CD4-positive, alpha-beta T cell treated with Interleukin-1 beta for 1 hour (primary cell): ENCODE data around the gene JPH3.
"Not testable (repeated sequence)": the region's sequence is repeated elsewhere in the genome, so short reads cannot be mapped to it uniquely, and the experiment has no call there.

ENCODE experiments used
- DNase-seq, 2 donors: peaks; one replicate each; pipeline ENCODE4 v3.0.0-alpha.2; 2020 to 2022

The JPH3 gene

GRCh38 chr16:87721622-87722585, 119.6 kb downstream of the JPH3 start:
- no peak for DNase-seq

- DNase-seq = no peak
Measured at GRCh38 chr16:87722590-87723225, 120.4 kb downstream of the JPH3 start.

DNA sequence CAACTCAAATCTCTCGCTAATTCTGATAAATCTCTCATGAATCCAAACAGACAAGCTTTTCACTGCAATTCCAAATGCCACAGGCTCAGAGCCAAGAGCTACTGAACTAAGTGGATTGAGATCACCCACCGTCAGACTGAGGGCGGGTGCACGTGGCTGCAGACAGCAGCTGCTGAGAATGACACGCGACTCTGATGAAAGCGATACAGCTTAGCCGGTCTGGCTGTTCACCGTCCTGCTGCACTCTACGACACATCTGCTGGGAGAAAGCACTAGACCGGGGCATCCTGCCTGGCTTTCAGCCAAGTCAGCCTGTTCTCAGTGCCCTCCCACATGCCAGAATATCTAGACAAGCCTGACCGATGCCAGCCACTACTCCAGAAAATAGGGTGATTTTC, 120.9 kb downstream of the JPH3 start:
- peak in 1 of 2 donors; percentile 36 for DNase-seq

DNA sequence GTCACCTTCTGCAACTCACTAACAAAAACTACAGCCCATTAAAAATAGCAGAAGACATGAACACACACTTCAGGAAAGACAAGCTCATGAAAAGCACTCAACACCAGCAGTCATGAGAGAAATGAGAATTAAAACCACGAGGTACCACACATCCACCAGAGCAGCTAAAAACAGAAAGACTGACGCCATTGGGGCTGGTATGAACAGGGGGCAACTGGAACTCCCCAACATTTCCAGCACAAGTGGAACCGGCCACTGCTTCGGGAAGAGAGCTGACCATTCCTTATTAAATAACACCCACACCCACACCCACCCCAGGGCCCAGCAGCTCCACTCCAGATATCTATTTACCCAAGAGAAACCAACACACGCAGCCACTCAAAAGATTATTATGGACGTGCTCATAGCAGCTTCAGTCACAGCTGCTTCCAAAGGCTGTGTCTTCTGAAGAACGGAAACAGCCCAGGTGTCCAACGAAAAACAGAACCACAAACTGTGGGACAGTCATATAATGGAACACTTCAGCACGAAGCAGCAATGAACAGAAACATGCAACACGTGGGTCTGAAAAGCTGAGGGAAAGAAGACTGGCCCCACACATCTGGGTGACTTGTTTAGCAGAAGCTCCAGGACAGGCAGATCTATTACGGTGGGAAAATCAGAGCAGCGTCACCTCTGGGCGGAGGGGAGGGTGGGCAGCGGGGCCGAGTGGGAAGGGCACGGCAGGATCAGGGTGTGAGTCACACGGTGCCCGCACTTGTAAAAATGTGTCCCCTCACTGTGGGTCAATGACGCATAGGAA, 122.4 kb downstream of the JPH3 start:
- peak; percentile 46 to 56 for DNase-seq

DNA sequence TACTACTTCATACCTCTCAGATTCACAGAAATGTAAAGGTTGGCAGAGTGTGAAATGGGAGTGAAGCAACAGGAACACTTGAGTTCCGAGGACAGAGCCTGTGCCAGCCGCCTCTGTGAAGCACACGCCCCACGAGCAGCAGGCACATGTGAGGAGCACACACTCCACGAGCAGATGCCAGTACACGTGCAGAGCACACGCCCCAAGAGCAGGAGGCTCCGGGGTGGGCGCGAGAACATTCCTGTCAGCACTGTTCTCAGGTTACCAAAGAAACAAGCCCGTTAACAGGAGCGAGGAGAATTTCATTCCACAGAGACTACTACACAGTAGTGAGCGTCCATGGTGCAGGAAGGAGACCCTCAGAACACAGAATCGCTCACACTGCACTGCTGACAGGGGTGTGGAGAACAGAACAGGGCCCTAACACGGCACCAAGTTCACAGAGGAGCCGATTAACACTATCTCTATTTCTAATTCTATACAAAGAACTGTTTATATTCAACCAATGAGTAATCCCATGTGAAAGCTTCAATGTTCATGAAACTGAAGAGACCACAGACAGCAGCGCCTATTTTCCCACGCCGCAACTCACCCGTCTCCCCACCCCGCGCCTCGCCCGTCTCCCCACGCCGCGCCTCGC, 123.4 kb downstream of the JPH3 start:
- DNase-seq = no peak

- DNase-seq = not testable (repeated sequence)
Measured at GRCh38 chr16:87726577-87726976, 124.3 kb downstream of the JPH3 start.

GRCh38 chr16:87727346-87727745, 125.0 kb downstream of the JPH3 start:
- no peak for DNase-seq

GRCh38 chr16:87728026-87728425, 125.7 kb downstream of the JPH3 start:
- no peak for DNase-seq

DNA sequence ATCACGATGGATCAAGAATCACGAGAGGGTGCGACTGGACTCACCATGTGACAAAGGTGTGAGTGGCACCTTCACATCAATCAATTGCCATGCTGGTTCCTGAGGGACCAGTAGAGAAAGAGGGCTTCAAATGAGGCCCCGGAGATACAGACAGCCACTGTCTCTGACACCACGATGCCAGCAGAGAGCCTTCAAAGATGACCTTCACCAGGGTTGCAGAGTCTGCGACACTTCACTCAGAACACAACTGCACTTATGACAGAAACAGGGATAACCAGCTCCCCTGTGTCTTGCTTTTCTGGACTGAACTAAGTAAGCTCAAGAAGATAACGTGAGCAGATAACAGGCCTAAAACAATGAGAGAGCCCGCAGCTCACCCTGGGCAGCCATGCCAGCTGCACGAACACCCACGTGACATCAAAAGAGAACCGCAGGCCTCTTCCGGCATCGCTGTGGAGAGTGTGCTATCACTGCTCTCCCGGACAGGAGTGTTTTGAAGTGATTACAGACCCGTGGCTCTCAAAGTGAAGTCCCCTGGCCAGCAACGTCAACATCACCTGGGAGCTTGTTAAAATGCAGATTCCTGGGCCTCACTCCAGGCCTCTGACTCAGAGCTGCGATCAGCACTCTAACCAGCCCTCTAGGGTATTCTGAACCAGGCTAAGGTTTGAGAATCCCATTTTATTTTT, 127.1 kb downstream of the JPH3 start:
- DNase-seq = peak in 1 of 2 donors; percentile 15

GRCh38 chr16:87731607-87732006, 129.3 kb downstream of the JPH3 start:
- DNase-seq = no peak

DNA sequence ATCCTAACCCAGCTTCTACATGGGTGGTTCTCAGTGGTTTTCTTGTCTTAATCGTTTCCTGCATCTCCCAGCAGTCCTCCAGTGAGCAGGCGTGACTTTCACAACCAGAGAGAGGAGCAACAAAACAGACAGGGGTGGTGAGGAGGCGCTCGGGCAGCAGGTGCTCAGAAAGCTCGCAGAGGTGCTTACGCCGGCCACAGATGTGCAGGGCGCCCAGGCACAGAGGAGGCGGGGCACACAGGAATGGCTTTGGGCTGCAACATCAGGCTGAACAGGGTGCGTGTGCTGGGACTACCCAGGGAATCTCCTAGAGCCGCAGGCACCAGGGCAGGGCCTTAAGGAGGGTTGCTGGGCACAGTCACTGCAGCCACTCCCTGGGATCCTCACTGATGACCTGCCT, 130.9 kb downstream of the JPH3 start:
- DNase-seq = no peak

- DNase-seq = no peak
Measured at GRCh38 chr16:87734644-87735043, 132.3 kb downstream of the JPH3 start.

DNA sequence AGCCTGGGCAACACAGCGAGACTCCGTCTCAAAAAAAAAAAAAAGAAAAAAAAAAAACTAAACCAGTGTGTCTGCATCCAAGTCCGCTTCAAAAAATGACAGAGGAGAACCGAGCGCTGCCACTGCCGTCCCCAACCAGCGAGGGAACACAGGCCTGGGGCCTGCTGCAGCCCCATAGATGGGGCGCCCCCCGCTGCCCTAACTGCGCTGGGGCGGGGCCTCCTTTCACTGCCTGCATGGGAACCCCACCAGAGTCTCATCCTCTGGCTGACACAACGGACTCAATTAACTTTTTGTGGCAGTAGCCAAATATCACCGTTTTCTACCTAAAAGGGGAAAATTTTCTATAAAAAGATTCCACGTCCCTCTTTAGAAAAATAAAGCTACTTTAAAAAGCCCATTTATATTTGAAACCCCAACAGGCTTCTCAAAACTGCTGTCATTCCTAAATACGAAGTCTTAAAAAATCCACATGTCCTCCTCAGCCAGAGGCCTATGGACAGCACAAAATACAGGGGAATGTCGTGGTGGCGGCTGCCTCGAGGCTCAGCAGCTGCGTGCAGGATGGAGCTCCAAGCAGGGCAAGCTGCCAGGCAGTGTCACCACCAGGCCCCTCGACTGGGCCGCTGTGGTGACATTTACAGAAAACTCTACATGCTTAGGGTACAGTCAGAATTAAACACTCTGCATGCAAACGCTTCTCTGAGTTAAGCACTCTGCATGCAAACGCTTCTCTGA, 133.1 kb downstream of the JPH3 start:
- no peak for DNase-seq

- no peak for DNase-seq
Measured at GRCh38 chr16:87736008-87736382, 133.7 kb downstream of the JPH3 start.

DNA sequence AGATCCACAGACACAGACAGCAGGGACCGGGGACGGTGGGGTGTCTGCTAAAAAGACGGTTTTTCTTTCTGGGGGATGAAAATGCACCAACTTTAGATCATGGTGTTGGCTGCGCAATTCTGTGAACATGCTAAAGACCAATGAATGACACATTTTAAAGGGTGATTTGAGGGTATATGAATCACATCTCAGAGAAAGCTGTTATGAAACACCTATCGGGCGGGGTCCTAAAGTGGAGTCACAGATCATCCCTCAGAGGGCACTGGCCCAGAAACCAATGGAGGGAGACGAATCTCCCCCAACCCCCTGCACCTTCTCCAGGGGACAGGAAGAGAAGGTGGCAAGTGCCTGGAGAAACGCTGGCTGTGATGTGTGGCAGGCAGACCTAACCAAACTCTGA, 137.5 kb downstream of the JPH3 start:
- no peak for DNase-seq

- no peak for DNase-seq
Measured at GRCh38 chr16:87740441-87740840, 138.1 kb downstream of the JPH3 start.

DNA sequence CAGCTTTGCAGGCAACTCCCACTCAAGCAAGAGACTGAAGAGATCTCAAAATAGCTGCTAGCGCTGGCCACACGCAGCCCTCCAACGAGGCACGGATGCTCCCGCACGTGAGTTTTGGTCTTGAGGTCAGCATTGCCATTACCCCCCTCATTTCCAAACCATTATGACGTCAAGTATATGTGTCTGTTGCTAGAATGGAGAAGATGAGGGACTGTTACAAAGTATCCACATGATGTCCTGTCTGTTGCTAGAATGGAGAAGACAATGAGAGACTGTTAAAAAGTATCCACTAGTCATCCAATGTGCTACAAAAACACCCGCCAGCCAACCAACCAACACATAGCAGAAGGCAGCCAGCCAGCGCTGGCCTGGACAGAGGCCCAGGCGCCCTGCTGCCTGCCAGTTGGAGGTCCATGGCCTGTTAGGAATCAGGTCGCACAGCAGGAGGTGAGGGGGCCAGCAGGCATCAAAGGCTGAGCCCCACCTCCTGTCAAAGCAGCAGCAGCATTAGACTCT, 138.7 kb downstream of the JPH3 start:
- DNase-seq = no peak

DNA sequence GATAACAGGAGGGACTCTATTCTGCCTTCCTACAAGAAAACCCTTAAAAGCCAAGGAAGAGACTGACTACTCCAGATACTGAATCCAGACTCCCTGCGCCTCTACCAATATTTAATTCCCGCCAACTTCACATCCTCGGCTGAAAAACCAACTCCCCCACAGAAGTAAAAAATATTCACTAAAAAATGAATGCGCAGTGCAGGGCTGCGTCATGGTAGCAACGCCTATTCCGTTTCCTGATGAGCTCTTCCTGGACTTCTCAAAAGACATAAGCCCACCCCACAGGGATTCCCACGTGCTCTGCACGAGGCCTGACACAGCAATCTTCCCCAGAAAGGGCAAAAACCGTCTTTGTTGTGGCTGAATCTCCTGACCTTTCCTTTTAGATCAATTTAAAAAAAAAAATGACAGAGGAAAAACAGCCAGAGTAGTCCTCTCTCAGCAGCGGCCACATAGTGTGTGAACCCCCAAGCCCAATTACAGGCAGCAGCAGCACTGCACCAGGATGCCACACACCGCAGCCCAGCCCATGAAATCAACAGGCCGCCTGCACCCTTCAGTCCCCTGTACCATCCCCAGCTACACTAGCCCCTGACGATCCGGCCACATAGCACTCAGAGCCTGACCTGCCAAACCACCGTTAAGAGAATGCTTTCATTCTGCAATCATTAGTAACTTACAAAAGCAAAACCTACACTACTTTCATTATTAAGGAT, 139.6 kb downstream of the JPH3 start:
- no peak for DNase-seq

GRCh38 chr16:87742781-87743490, 140.6 kb downstream of the JPH3 start:
- no peak for DNase-seq
